Activated T-helper 2 cell treated with anti-CD3 and anti-CD28 coated beads, Interferon-gamma antibody, Interleukin-2, Interleukin-4, amounts not matched to agents 10 μg/mL and 5 μg/mL and 100 μg/mL, durations not matched to agents 14 hours and 24 hours and 36 hours (primary cell): ENCODE measurements around the gene PUS10. TPM values are rescaled to one million over a fixed set of nuclear protein-coding genes. Genes with fewer than 3 reads are reported as not detected.
"Not testable (repeated sequence)": the region's sequence is repeated elsewhere in the genome, so short reads cannot be mapped to it uniquely, and the experiment has no call there.

Source experiments
- DNase-seq: peaks from one replicate; pipeline ENCODE4 v3.0.0; 2021; ENCODE audit warnings: low spot score
- H3K27ac Mint-ChIP-seq: one replicate; pipeline ENCODE4 v1.8.0; 2021; ENCODE audit warnings: mixed read lengths
- H3K27me3 Mint-ChIP-seq: one replicate; pipeline ENCODE4 v1.8.0; 2021; ENCODE audit warnings: low read depth, mixed read lengths
- H3K36me3 Mint-ChIP-seq: one replicate; pipeline ENCODE4 v1.8.0; 2021; ENCODE audit warnings: low read depth, mixed read lengths
- H3K4me1 Mint-ChIP-seq: one replicate; pipeline ENCODE4 v1.8.0; 2021; ENCODE audit warnings: low read depth, mixed read lengths
- H3K4me3 Mint-ChIP-seq: one replicate; pipeline ENCODE4 v1.8.0; 2021; ENCODE audit warnings: low read depth, mild to moderate bottlenecking, moderate library complexity, mixed read lengths
- H3K9me3 Mint-ChIP-seq: one replicate; pipeline ENCODE4 v1.8.0; 2021; ENCODE audit warnings: mixed read lengths
- intact Hi-C: fragments of 100-400 bp; cut with micrococcal nuclease; formaldehyde crosslinking; loops from one replicate; pipeline ENCODE4 v1.15.1; 2023
- total RNA-seq: library from RNA; stranded (reverse); gene quantifications from 2 replicates; pipeline ENCODE4 v1.2.3, GENCODE V29; 2022

The PUS10 gene, protein sequence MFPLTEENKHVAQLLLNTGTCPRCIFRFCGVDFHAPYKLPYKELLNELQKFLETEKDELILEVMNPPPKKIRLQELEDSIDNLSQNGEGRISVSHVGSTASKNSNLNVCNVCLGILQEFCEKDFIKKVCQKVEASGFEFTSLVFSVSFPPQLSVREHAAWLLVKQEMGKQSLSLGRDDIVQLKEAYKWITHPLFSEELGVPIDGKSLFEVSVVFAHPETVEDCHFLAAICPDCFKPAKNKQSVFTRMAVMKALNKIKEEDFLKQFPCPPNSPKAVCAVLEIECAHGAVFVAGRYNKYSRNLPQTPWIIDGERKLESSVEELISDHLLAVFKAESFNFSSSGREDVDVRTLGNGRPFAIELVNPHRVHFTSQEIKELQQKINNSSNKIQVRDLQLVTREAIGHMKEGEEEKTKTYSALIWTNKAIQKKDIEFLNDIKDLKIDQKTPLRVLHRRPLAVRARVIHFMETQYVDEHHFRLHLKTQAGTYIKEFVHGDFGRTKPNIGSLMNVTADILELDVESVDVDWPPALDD
- total RNA-seq: 7.4 TPM in 2 replicates

GRCh38 chr2:61017556-61018317 is at the start of gene PUS10, which contains the start of gene PEX13:
PUS10 (minus strand) TSS chr2:61018255; CDS start chr2:61011890, 6,365 bp downstream.
PEX13 (plus strand) TSS chr2:61017720; CDS start chr2:61017760, 40 bp downstream.
- H3K27me3 Mint-ChIP-seq: no peaks in the 10 kb centered on the region
- H3K4me3 Mint-ChIP-seq: peak within 1 kb of the TSS; percentile 98
- peak within 1 kb of the TSS; percentile 98 for H3K27ac Mint-ChIP-seq
- peak; percentile 67 for DNase-seq
- no peaks in the 10 kb centered on the region for H3K9me3 Mint-ChIP-seq
- H3K36me3 Mint-ChIP-seq: peaks cover 24% of the 10 kb centered on the region
- intact Hi-C loops: loop anchor here (1.0 to 5.0 kb wide), 7 partner anchors 48 to 521 kb away; partner anchors contain the start of genes REL, SANBR, USP34 and XPO1
- H3K4me1 Mint-ChIP-seq: peaks cover 36% of the 10 kb centered on the region

DNA sequence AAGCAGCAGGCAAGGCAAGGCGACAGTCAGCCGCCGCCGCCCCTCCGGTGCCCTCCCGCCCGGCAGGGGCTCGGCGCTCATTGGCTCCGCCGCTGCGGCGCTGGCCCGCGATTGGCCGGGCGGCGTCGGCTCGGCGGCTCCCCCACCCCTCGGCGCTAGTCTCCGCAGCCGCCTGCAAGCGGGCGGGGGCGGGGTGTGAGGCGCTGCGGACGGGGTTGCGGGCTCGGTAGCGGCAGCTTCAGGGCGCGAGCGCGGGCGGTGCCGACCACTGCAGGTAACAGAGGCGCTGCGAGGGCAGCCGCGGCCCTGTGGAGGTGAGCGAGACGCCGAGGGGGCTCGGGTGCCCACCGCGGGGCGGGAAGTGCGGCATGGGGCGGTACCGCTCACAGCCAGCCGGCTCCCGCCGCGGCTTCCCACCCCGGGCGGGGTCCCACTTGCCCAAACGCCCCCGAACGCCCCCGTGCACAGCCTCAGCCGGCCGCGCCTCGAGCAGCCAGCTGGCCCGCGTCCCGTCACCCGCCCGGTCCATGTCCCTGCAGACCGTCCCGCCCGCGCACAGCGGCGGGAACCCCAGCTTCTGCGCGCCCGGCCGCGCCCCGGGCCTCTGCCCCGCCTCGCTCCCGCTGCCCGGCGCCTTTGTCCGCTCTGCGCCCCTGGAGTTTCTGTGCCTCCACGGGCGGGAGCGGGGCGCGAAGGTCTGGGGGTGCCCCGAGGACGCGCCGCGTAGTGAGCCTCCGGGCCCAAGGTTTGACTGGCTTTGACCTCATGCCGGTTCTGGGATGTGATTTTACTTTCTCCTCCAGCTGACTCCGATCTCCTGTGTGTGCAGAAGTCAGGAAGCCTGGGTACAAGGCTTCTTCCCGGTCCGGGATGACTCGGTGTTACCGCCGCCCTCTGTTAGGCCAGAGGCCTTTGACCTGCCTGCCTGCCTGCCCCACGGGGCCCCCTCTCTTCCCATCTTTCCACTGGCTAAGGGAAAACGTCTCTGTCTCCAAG is 48.0 kb upstream of the PUS10 start, which contains the start of gene SANBR:
TSS of gene SANBR (plus strand) at position 158 of the 996 bp plus-strand sequence. CDS start 4,480 bp downstream, outside the sequence.
- no peaks in the 10 kb centered on the region for H3K27me3 Mint-ChIP-seq
- DNase-seq: peak; percentile 84
- H3K9me3 Mint-ChIP-seq: no peaks in the 10 kb centered on the region
- intact Hi-C loops: loop anchor here (1.0 to 2.0 kb wide), 3 partner anchors 49 to 473 kb away; partner anchors contain the start of genes PEX13 and XPO1
- peak within 1 kb of the TSS; percentile 85 for H3K27ac Mint-ChIP-seq
- peak within 1 kb of the TSS; percentile 94 for H3K4me3 Mint-ChIP-seq
- peaks cover 12% of the 10 kb centered on the region for H3K4me1 Mint-ChIP-seq
- peaks cover 4% of the 10 kb centered on the region for H3K36me3 Mint-ChIP-seq

- Mint-ChIP-seq H3K9me3 (no peaks in the 10 kb centered on the region), H3K4me3 (no peak overlapping the region), H3K27ac (no peak overlapping the region), H3K27me3 (no peaks in the 10 kb centered on the region), H3K4me1 (peaks cover 4% of the 10 kb centered on the region), H3K36me3 (peaks cover 12% of the 10 kb centered on the region)
- intact Hi-C loops: no loop called here
- no peak for DNase-seq
These were observed 41.3 kb upstream of the PUS10 start for GRCh38 chr2:61059382-61059781.

- intact Hi-C loops: no loop called here
- Mint-ChIP-seq H3K27ac (no peak overlapping the region), H3K4me1 (peaks cover 2% of the 10 kb centered on the region), H3K4me3 (no peak overlapping the region), H3K27me3 (no peaks in the 10 kb centered on the region), H3K36me3 (peaks cover 12% of the 10 kb centered on the region), H3K9me3 (no peaks in the 10 kb centered on the region)
- no peak for DNase-seq
These were observed 39.5 kb upstream of the PUS10 start for GRCh38 chr2:61057562-61057961.

- no peaks in the 10 kb centered on the region for H3K9me3 Mint-ChIP-seq
- peaks cover 2% of the 10 kb centered on the region for H3K4me1 Mint-ChIP-seq
- intact Hi-C loops: no loop called here
- peaks cover 18% of the 10 kb centered on the region for H3K36me3 Mint-ChIP-seq
- peak overlapping the region; percentile 12 for H3K27ac Mint-ChIP-seq
- no peaks in the 10 kb centered on the region for H3K27me3 Mint-ChIP-seq
- DNase-seq: no peak
- no peak overlapping the region for H3K4me3 Mint-ChIP-seq
These were observed 37.5 kb upstream of the PUS10 start for GRCh38 chr2:61055557-61055956.

- Mint-ChIP-seq H3K36me3 (peaks cover 50% of the 10 kb centered on the region), H3K27me3 (no peaks in the 10 kb centered on the region), H3K27ac (no peak overlapping the region), H3K4me3 (no peak overlapping the region), H3K4me1 (peaks cover 3% of the 10 kb centered on the region), H3K9me3 (no peaks in the 10 kb centered on the region)
- no peak for DNase-seq
- intact Hi-C loops: no loop called here
These were observed 27.9 kb upstream of the PUS10 start for GRCh38 chr2:61045999-61046398.

DNA sequence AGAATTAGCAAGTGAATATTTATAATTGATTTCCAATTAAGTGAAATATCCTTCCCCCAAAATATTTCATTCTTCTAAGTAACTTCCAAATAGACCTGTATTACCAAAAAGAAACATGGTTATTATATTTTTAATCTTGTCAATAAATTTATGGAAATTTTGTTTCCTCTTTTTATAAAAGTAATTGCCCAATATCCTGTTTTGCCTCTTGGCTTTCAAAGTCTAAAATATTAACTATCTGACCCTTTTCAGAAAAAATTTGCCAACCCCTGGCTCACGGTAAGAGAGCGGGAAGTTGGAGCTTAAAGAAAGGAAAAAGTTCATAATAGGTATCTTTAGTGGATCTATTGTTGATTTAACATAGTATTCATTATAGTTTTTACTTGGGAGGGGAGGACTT is 27.2 kb upstream of the PUS10 start:
- H3K9me3 Mint-ChIP-seq: no peaks in the 10 kb centered on the region
- peaks cover 47% of the 10 kb centered on the region for H3K36me3 Mint-ChIP-seq
- peaks cover 3% of the 10 kb centered on the region for H3K4me1 Mint-ChIP-seq
- H3K4me3 Mint-ChIP-seq: no peak overlapping the region
- intact Hi-C loops: no loop called here
- no peak for DNase-seq
- H3K27me3 Mint-ChIP-seq: no peaks in the 10 kb centered on the region
- H3K27ac Mint-ChIP-seq: no peak overlapping the region

DNA sequence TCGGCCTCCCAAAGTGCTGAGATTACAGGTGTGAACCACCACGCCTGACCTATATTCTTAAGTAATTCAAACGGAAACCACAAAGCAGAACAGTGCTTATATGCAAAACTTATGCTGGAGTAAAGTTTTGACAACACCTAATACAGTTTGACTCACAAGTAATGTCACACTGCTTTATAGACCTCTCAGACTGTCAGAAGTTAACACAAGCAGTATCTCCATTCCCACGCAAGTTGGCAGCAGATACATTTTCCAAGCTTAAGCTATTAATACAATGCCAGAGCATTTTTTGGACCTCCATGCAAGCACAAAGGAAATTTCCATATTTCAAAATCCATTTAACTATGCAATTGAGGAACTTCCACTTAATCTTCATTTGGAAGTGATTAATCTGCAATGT is 26.6 kb upstream of the PUS10 start:
- H3K4me3 Mint-ChIP-seq: no peak overlapping the region
- H3K27me3 Mint-ChIP-seq: no peaks in the 10 kb centered on the region
- H3K4me1 Mint-ChIP-seq: peaks cover 3% of the 10 kb centered on the region
- no peaks in the 10 kb centered on the region for H3K9me3 Mint-ChIP-seq
- intact Hi-C loops: no loop called here
- no peak for DNase-seq
- H3K27ac Mint-ChIP-seq: no peak overlapping the region
- peaks cover 50% of the 10 kb centered on the region for H3K36me3 Mint-ChIP-seq

- intact Hi-C loops: no loop called here
- DNase-seq: no peak
- H3K27me3 Mint-ChIP-seq: no peaks in the 10 kb centered on the region
- H3K36me3 Mint-ChIP-seq: peaks cover 48% of the 10 kb centered on the region
- no peak overlapping the region for H3K27ac Mint-ChIP-seq
- peaks cover 3% of the 10 kb centered on the region for H3K4me1 Mint-ChIP-seq
- H3K9me3 Mint-ChIP-seq: no peaks in the 10 kb centered on the region
- H3K4me3 Mint-ChIP-seq: no peak overlapping the region
These were observed 24.8 kb upstream of the PUS10 start for GRCh38 chr2:61042807-61043206.

DNA sequence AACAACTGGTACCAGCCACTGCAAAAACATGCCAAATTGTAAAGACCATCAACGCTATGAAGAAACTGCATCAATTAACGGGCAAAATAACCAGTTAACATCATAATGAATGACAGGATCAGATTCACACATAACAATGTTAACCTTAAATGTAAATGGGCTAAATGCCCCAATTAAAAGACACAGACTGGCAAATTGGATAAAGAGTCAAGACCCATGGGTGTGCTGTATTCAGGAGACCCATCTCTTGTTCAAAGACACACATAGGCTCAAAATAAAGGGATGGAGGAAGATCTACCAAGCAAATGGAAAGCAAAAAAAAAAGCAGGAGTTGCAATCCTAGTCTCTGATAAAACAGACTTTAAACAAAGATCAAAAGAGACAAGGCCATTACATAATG is 18.6 kb upstream of the PUS10 start:
- H3K27ac Mint-ChIP-seq, H3K27me3 Mint-ChIP-seq, H3K4me3 Mint-ChIP-seq, DNase-seq, H3K4me1 Mint-ChIP-seq, intact Hi-C loops: not testable (repeated sequence)
- peaks cover 23% of the 10 kb centered on the region for H3K9me3 Mint-ChIP-seq
- H3K36me3 Mint-ChIP-seq: peaks cover 72% of the 10 kb centered on the region

DNA sequence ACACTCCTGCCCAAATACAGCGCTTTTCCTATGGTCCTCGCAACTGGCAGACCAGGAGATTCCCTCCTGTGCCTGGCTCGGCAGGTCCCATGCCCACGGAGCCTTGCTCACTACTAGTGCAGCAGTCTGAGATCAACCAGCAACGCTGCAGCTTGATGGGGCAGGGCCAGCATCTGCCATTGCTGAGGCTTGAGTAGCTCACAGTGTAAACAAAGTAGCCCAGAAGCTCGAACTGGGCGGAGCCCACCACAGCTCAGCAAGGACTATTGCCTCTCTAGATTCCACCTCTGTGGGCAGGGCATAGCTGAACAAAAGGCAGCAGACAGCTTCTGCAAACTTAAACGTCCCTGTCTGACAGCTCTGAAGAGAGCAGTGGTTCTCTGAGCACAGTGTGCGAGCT is 16.5 kb upstream of the PUS10 start:
- H3K9me3 Mint-ChIP-seq: peaks cover 23% of the 10 kb centered on the region
- H3K4me3 Mint-ChIP-seq, H3K27me3 Mint-ChIP-seq, intact Hi-C loops, H3K27ac Mint-ChIP-seq, DNase-seq, H3K4me1 Mint-ChIP-seq: not testable (repeated sequence)
- H3K36me3 Mint-ChIP-seq: peaks cover 69% of the 10 kb centered on the region

DNA sequence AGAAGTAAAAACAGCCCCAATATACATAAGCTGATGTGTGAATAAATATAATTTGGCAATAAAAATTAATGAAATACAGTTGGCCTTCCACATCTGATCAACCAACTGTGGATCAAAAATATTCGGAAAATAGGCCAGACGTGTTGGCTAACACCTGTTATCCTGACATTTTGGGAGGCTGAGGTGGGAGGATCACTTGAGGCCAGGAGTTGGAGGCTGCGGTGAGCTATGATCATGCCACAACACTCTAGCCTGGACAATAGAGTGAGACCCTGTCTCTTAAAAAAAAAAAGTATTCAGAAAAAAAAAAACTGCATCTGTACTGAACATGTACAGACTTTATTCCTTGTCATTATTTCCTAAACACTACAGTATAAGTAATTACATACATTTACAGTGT is 11.5 kb upstream of the PUS10 start:
- Mint-ChIP-seq H3K27ac (no peak overlapping the region), H3K4me3 (no peak overlapping the region), H3K27me3 (no peaks in the 10 kb centered on the region), H3K9me3 (no peaks in the 10 kb centered on the region), H3K36me3 (peaks cover 57% of the 10 kb centered on the region), H3K4me1 (peaks cover 6% of the 10 kb centered on the region)
- DNase-seq: no peak
- intact Hi-C loops: no loop called here
